Osteocyte (in vitro differentiated cells): ENCODE measurements around the gene EFCAB12. TPM values are rescaled to one million over a fixed set of nuclear protein-coding genes. Genes with fewer than 3 reads are reported as not detected.

Experiments
- DNase-seq: peaks from one replicate; pipeline ENCODE4 v3.0.0; 2021; ENCODE audit warnings: mixed read lengths; ENCODE audit not compliant: unreplicated experiment; ENCODE audit errors: extremely low spot score
- H3K27ac Mint-ChIP-seq: one replicate; pipeline ENCODE4 v1.8.0; 2021; ENCODE audit warnings: mild to moderate bottlenecking, mixed read lengths; ENCODE audit not compliant: unreplicated experiment
- H3K27me3 Mint-ChIP-seq: one replicate; pipeline ENCODE4 v1.8.0; 2021; ENCODE audit warnings: mixed read lengths; ENCODE audit not compliant: unreplicated experiment
- H3K36me3 Mint-ChIP-seq: one replicate; pipeline ENCODE4 v1.8.0; 2021; ENCODE audit warnings: mixed read lengths; ENCODE audit not compliant: unreplicated experiment
- H3K4me1 Mint-ChIP-seq: one replicate; pipeline ENCODE4 v1.8.0; 2021; ENCODE audit warnings: mixed read lengths; ENCODE audit not compliant: unreplicated experiment
- H3K4me3 Mint-ChIP-seq: one replicate; pipeline ENCODE4 v1.8.0; 2021; ENCODE audit warnings: mild to moderate bottlenecking, moderate library complexity, mixed read lengths; ENCODE audit not compliant: unreplicated experiment
- H3K9me3 Mint-ChIP-seq: one replicate; pipeline ENCODE4 v1.8.0; 2021; ENCODE audit warnings: mixed read lengths; ENCODE audit not compliant: unreplicated experiment
- CTCF ChIP-seq: fragments of 200-600 bp; sonication (generic); IDR thresholded peaks from 2 replicates; pipeline ENCODE4 v1.5.0; 2021; ENCODE audit warnings: antibody characterized with exemption, mild to moderate bottlenecking, moderate library complexity
- long read RNA-seq: library from polyadenylated mRNA; unstranded; transcript quantifications from one replicate; pipeline ENCODE4 v2.0.0, GENCODE V29; 2021
- total RNA-seq: library from RNA; stranded (reverse); gene quantifications from 2 replicates; pipeline ENCODE4 v1.2.1, GENCODE V29; 2021

EFCAB12 gene
- total RNA-seq, result 0.08 and 0.30 TPM in 2 replicates
- long read RNA-seq, result 0 reads

GRCh38 chr3:129428376-129429079 is at the start of gene EFCAB12:
TSS of gene EFCAB12 (minus strand) at chr3:129428636. CDS start at chr3:129428488, 148 bp downstream.
- Mint-ChIP-seq H3K9me3 (no peaks in the 10 kb centered on the region), H3K27me3 (peaks cover 14% of the 10 kb centered on the region)

GRCh38 chr3:129476586-129476985 is 48.1 kb upstream of the EFCAB12 start:
- H3K27me3 Mint-ChIP-seq, result no peaks in the 10 kb centered on the region

More at GRCh38 chr3:129428376-129429079, at the start of gene EFCAB12:
- Mint-ChIP-seq H3K36me3 (peaks cover 17% of the 10 kb centered on the region), H3K4me3 (peak within 1 kb of the TSS; percentile 83), H3K27ac (peak within 1 kb of the TSS; percentile 79), H3K4me1 (peaks cover 12% of the 10 kb centered on the region)
- DNase-seq, result peak; percentile 96
- TF ChIP-seq CTCF, result no peak

GRCh38 chr3:129475863-129476262 is 47.4 kb upstream of the EFCAB12 start:
- no peaks in the 10 kb centered on the region for H3K9me3 Mint-ChIP-seq
- no peak for TF ChIP-seq CTCF
- no peaks in the 10 kb centered on the region for H3K27me3 Mint-ChIP-seq
- H3K27ac Mint-ChIP-seq, result no peak overlapping the region
- H3K4me1 Mint-ChIP-seq, result peaks cover 3% of the 10 kb centered on the region
- H3K4me3 Mint-ChIP-seq, result no peak overlapping the region
- no peak for DNase-seq
- H3K36me3 Mint-ChIP-seq, result peaks cover 33% of the 10 kb centered on the region

More at GRCh38 chr3:129476586-129476985, 48.1 kb upstream of the EFCAB12 start:
- DNase-seq, result no peak
- TF ChIP-seq CTCF, result no peak
- Mint-ChIP-seq H3K27ac (no peak overlapping the region), H3K36me3 (peaks cover 33% of the 10 kb centered on the region), H3K4me3 (no peak overlapping the region), H3K9me3 (no peaks in the 10 kb centered on the region), H3K4me1 (peaks cover 9% of the 10 kb centered on the region)

GRCh38 chr3:129474984-129475804 is 46.8 kb upstream of the EFCAB12 start:
- Mint-ChIP-seq H3K4me1 (no peaks in the 10 kb centered on the region), H3K36me3 (peaks cover 30% of the 10 kb centered on the region), H3K27me3 (no peaks in the 10 kb centered on the region), H3K4me3 (no peak overlapping the region), H3K9me3 (no peaks in the 10 kb centered on the region), H3K27ac (no peak overlapping the region)
- no peak for TF ChIP-seq CTCF
- no peak for DNase-seq

GRCh38 chr3:129473769-129474152 is 45.3 kb upstream of the EFCAB12 start:
- Mint-ChIP-seq H3K36me3 (peaks cover 28% of the 10 kb centered on the region), H3K4me3 (no peak overlapping the region), H3K9me3 (no peaks in the 10 kb centered on the region), H3K27ac (no peak overlapping the region), H3K4me1 (no peaks in the 10 kb centered on the region), H3K27me3 (no peaks in the 10 kb centered on the region)
- TF ChIP-seq CTCF, result no peak
- DNase-seq, result no peak
